GM12878 (cell line): ENCODE results near the gene BICC1. TPM values are rescaled to one million over a fixed set of nuclear protein-coding genes. Genes with fewer than 3 reads are reported as not detected.

Experiments
- ATAC-seq: fragments of 200-7000 bp; cut with Tn5 transposase; 3 replicates; pipeline ENCODE4 v1.9.1; 2020; ENCODE audit warnings: mild to moderate bottlenecking, moderate library complexity
- BruUV-seq: library from RNA; stranded (reverse); fragments of 400-500 nt; replicated peaks from 2 replicates; lab custom pipeline; 2021; lab: Mats Ljungman, UMichigan
- CTCF ChIA-PET: fragments of 300-600 bp; sonication (Branson Sonifier 250); formaldehyde crosslinking; extraction: SDS; loops from one replicate; lab custom pipeline; 2021; ENCODE audit warnings: inconsistent platforms; lab: Yijun Ruan, JAX
- POLR2A ChIA-PET: fragments of 350-600 bp; formaldehyde crosslinking; extraction: SDS; loops from one replicate; lab custom pipeline; 2021; ENCODE audit warnings: inconsistent platforms; lab: Charles Lee
- RAD21 ChIA-PET: fragments of 300-600 bp; sonication (Branson Sonifier 250); formaldehyde crosslinking; loops from one replicate; lab custom pipeline; 2023; ENCODE audit warnings: antibody characterized with exemption; ENCODE audit not compliant: unreplicated experiment; lab: Charles Lee
- SMC1A ChIA-PET: fragments of 300-600 bp; sonication (Branson Sonifier 250); formaldehyde crosslinking; loops from one replicate; lab custom pipeline; 2023; ENCODE audit not compliant: unreplicated experiment, uncharacterized antibody; lab: Charles Lee
- DNase-seq: peaks from one replicate; pipeline ENCODE4 v3.0.0-alpha.2; 2011; ENCODE audit warnings: low read depth, low spot score
- FAIRE-seq: peaks from 3 replicates; lab custom pipeline; 2011; peaks lifted over from hg19 to GRCh38; lab: Jason Lieb, UNC
- H2AFZ ChIP-seq: 2 replicates; pipeline ENCODE4 v1.6.0; 2011; ENCODE audit warnings: low read depth, low read length, control low read depth; ENCODE audit not compliant: control insufficient read depth
- H3K27ac ChIP-seq: 2 replicates; pipeline ENCODE4 v1.5.1; 2011; ENCODE audit warnings: control low read depth; ENCODE audit not compliant: control insufficient read depth, insufficient read depth
- H3K27me3 ChIP-seq, 2 experiments: replicated peaks in 1 of 2; 2 replicates each; pipeline versions ENCODE4 v1.6.0 to v1.6.1; 2011; ENCODE audit warnings: low read length in 1 of 2; ENCODE audit not compliant: control insufficient read depth in 2 of 2, insufficient read depth in 2 of 2
- H3K36me3 ChIP-seq, 2 experiments: 2 replicates each; pipeline ENCODE4 v1.5.1; 2011; ENCODE audit warnings: low read length in 1 of 2; ENCODE audit not compliant: control insufficient read depth in 2 of 2, insufficient read depth in 2 of 2
- H3K4me1 ChIP-seq: 2 replicates; pipeline ENCODE4 v1.6.1; 2011; ENCODE audit warnings: mild to moderate bottlenecking, low read length, moderate library complexity, mixed read lengths; ENCODE audit not compliant: control insufficient read depth, insufficient read depth
- H3K4me2 ChIP-seq: 2 replicates; pipeline ENCODE4 v1.6.0; 2011; ENCODE audit warnings: control low read depth; ENCODE audit not compliant: control insufficient read depth, insufficient read depth
- H3K4me3 ChIP-seq: fragments of 200-600 bp; sonication (generic); 2 replicates; pipeline ENCODE4 v1.5.1; 2016
- H3K79me2 ChIP-seq: 2 replicates; pipeline ENCODE4 v1.6.0; 2011; ENCODE audit warnings: low read length; ENCODE audit not compliant: control insufficient read depth, insufficient read depth
- H3K9ac ChIP-seq: 2 replicates; pipeline ENCODE4 v1.8.0; 2011; ENCODE audit warnings: low read length, control low read depth, mixed read lengths; ENCODE audit not compliant: control insufficient read depth, insufficient read depth
- H3K9me3 ChIP-seq: replicated peaks from 3 replicates; pipeline ENCODE4 v1.5.1; 2011; ENCODE audit warnings: mild to moderate bottlenecking, low read length; ENCODE audit not compliant: control insufficient read depth, insufficient read depth
- H4K20me1 ChIP-seq: 2 replicates; pipeline ENCODE4 v1.6.0; 2011; ENCODE audit not compliant: control insufficient read depth, insufficient read depth
- ATF3 ChIP-seq: IDR thresholded peaks from 2 replicates; pipeline ENCODE4 v1.6.1; 2011; ENCODE audit warnings: low read depth, mild to moderate bottlenecking, low read length, moderate library complexity, borderline replicate concordance; ENCODE audit errors: extremely low read depth
- CBX3 ChIP-seq: fragments of 200-600 bp; sonication (generic); IDR thresholded peaks from 2 replicates; pipeline ENCODE4 v1.6.1; 2016; ENCODE audit warnings: low read depth, borderline replicate concordance
- CBX5 ChIP-seq: sonication (generic); IDR thresholded peaks from 2 replicates; pipeline ENCODE4 v1.6.1; 2016; ENCODE audit warnings: low read depth, moderate library complexity, mild to moderate bottlenecking, inconsistent platforms
- CHD2 ChIP-seq: IDR thresholded peaks from 2 replicates; pipeline ENCODE4 v1.6.1; 2011; ENCODE audit warnings: low read depth, low read length, improper control_type of control experiment, borderline replicate concordance
- HDGF ChIP-seq: fragments of 450-650 bp; IDR thresholded peaks from 2 replicates; pipeline ENCODE4 v1.6.1; 2016; ENCODE audit warnings: antibody characterized with exemption
- MEF2B ChIP-seq: fragments of 450-650 bp; IDR thresholded peaks from 2 replicates; pipeline ENCODE4 v1.6.1; 2018; ENCODE audit warnings: mild to moderate bottlenecking, moderate library complexity; ENCODE audit not compliant: partially characterized antibody, poor library complexity, severe bottlenecking
- MLLT1 ChIP-seq: fragments of 450-650 bp; IDR thresholded peaks from 2 replicates; pipeline ENCODE4 v1.6.1; 2016; ENCODE audit warnings: mild to moderate bottlenecking
- NBN ChIP-seq: fragments of 450-650 bp; IDR thresholded peaks from 2 replicates; pipeline ENCODE4 v1.6.1; 2016
- NFYB ChIP-seq: IDR thresholded peaks from 2 replicates; pipeline ENCODE4 v1.6.1; 2011; ENCODE audit warnings: low read depth, mild to moderate bottlenecking, low read length, improper control_type of control experiment, moderate library complexity; ENCODE audit not compliant: insufficient read depth
- SMAD5 ChIP-seq: IDR thresholded peaks from 2 replicates; pipeline ENCODE4 v1.6.1; 2016; ENCODE audit warnings: antibody characterized with exemption, low read depth
- SREBF1 ChIP-seq: IDR thresholded peaks from 2 replicates; pipeline ENCODE4 v1.6.1; 2012; ENCODE audit warnings: mild to moderate bottlenecking, low read length
- SUPT20H ChIP-seq: IDR thresholded peaks from 2 replicates; pipeline ENCODE4 v1.6.1; 2011; ENCODE audit warnings: low read depth, mild to moderate bottlenecking, low read length, moderate library complexity, borderline replicate concordance; ENCODE audit not compliant: control insufficient read depth
- TARDBP ChIP-seq: IDR thresholded peaks from 2 replicates; pipeline ENCODE4 v1.6.1; 2016; ENCODE audit warnings: borderline replicate concordance
- ZNF274 ChIP-seq: IDR thresholded peaks from one replicate; pipeline ENCODE4 v1.8.0; 2011; ENCODE audit not compliant: insufficient read length, insufficient read depth
- WGBS: methylation state at CpG from one replicate; pipeline ENCODE4 v1.1.6; 2016; ENCODE audit warnings: low lambda C conversion rate; ENCODE audit not compliant: insufficient replicate concordance, insufficient coverage; ENCODE audit errors: missing lambda C conversion rate; 5-methylcytosine and 5-hydroxymethylcytosine counted together
- in situ Hi-C: fragments of 300-500 bp; cut with MboI; formaldehyde crosslinking; loops from 9 replicates; pipeline ENCODE4 v1.14.3; 2018; ENCODE audit warnings: mixed read lengths
- intact Hi-C: fragments of 100-400 bp; cut with micrococcal nuclease; formaldehyde crosslinking; loops from one replicate; pipeline ENCODE4 v1.14.2; 2022; ENCODE audit not compliant: unreplicated experiment
- polyA plus RNA-seq, 11 experiments: library from polyadenylated mRNA; depleted of rRNA in 4 of 11; unstranded in 6 of 11; stranded (reverse) in 5 of 11; fragments of >200 nt; fragmentation: Nextera tagmentation in 4 of 11; fragmentation: Illumina TruSeq in 1 of 11; extraction: Ambion mirVana in 4 of 11; extraction: Trizol in 1 of 11; gene quantifications; 1 replicate in 1 of 11; 2 replicates in 10 of 11; pipeline versions ENCODE4 v1.2.1 to v1.2.3, GENCODE V29; 2011 to 2016; ENCODE audit warnings: inconsistent platforms in 2 of 11, missing spikeins in 2 of 11, low read depth in 1 of 11
- total RNA-seq, 4 experiments: library from RNA; depleted of rRNA in 3 of 4; stranded (reverse); fragments of >200 nt in 3 of 4; fragmentation: Illumina TruSeq in 1 of 4; extraction: Trizol in 1 of 4; gene quantifications; 2 replicates each; pipeline versions ENCODE4 v1.2.1 to v1.2.3, GENCODE V29; 2013 to 2021

The BICC1 gene
- total and polyA plus RNA-seq, 10 of the 15 experiments (the other 5 are each of a cell fraction or from before 2014, with no cell fraction given), result 0.01 to 0.10 (median 0.04) TPM; not detected in 5

- H3K9me3 ChIP-seq, result no peaks in the 10 kb centered on the region
- H4K20me1 ChIP-seq, result no peaks in the 10 kb centered on the region
- DNase-seq, result no peak
- no peak for ATAC-seq
- no TSS peak for BruUV-seq
- whole genome bisulfite sequencing, result 0% methylated on average over 1 of the region's 1 CpG
- H3K27ac ChIP-seq, result no peak overlapping the region
- in situ Hi-C loops (no loop called here), intact Hi-C loops (no loop called here)
- H3K9ac ChIP-seq, result no peak overlapping the region
- H3K4me1 ChIP-seq, result no peaks in the 10 kb centered on the region
- no peaks in the 10 kb centered on the region for H3K79me2 ChIP-seq
- ChIA-PET RAD21 (no interaction called here), POLR2A (no interaction called here), CTCF (no interaction called here), SMC1A (interaction anchor here (1.4 kb wide), 1 partner anchor 13 kb away, joined by 6 read pairs; no protein-coding TSS in a partner anchor)
- no peak overlapping the region for H3K4me3 ChIP-seq
- TF ChIP-seq SUPT20H, result no peak
- no peak for TF ChIP-seq CBX5
- TF ChIP-seq MLLT1, result no peak
- TF ChIP-seq NFYB, result no peak
- TF ChIP-seq HDGF, result no peak
- TF ChIP-seq SMAD5, result no peak
- TF ChIP-seq ZNF274, result no peak
- no peak for TF ChIP-seq NBN
- no peak for TF ChIP-seq TARDBP
- no peak for TF ChIP-seq MEF2B
- TF ChIP-seq CHD2, result no peak
- TF ChIP-seq ATF3, result no peak
- no peak for TF ChIP-seq SREBF1
- TF ChIP-seq CBX3, result no peak
- no peak for FAIRE-seq
- no peaks in the 10 kb centered on the region for H3K36me3 ChIP-seq
- H3K4me2 ChIP-seq, result no peak overlapping the region
- H2AFZ ChIP-seq, result no peak overlapping the region
- no peaks in the 10 kb centered on the region for H3K27me3 ChIP-seq
Measured at GRCh38 chr10:58544135-58544534, 31.5 kb downstream of the BICC1 start.
